IPS DF 4.7 (cell line): ENCODE measurements around the gene KCNN1.

ENCODE experiments used
- DNase-seq: peaks from one replicate; pipeline ENCODE4 v3.0.0-alpha.2; 2013; ENCODE audit warnings: low spot score; ENCODE audit errors: extremely low read depth

Gene KCNN1

DNA sequence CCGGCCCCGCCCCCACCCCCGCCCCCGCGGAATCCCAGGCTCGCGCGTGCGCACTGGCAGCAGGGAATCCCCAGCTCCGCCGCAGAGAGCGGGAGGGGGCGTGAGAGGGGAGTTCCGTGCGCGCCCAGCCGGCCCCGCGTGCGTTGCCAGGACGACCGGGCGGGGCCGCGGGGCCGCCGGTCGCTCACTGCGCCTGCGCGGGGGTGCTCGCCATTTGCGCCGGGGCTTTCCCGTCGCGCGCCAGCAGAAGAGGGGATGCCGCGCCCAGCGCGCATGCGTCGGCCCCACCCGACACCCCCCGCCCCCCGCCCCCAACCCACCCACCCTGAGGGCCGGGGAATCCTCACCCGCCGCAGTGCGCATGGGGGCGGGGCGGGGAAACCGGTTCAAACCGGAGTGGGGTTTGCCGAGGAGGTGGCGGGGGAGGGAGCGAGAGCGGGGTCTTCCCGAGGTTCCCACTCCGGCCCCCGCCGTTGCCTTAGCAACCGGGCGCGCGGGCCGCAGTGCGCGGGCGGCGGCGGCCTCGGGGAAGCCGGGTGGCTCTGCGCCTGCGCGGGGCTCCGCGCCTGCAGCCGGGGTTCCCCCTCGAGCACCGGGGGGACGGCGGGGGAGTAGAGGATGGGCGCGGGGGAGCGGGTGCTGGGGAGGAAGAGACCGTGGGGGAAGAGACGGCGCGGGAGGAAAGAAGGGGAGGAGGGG lies 18.9 kb upstream of the KCNN1 start:
- DNase-seq: no peak

DNA sequence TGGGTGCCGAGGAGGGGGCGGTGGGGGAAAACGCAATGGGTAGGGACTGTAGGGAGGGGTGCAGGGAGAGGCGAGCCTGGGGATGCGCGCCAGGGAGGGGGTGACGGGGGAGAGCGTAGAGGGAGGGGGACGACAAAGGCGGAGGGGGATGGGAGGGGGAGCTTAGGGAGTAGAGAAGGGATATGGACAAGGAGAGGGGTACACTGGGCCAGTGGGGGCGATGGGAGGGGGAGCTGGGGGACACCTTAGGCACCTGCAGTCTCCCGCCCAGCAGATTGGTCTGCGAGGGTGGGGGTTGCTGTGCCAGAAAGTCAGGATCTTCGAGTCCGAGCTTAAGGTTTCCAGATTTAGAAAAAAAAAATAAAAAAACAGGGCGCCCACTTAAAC lies 18.4 kb upstream of the KCNN1 start:
- DNase-seq: no peak

DNA sequence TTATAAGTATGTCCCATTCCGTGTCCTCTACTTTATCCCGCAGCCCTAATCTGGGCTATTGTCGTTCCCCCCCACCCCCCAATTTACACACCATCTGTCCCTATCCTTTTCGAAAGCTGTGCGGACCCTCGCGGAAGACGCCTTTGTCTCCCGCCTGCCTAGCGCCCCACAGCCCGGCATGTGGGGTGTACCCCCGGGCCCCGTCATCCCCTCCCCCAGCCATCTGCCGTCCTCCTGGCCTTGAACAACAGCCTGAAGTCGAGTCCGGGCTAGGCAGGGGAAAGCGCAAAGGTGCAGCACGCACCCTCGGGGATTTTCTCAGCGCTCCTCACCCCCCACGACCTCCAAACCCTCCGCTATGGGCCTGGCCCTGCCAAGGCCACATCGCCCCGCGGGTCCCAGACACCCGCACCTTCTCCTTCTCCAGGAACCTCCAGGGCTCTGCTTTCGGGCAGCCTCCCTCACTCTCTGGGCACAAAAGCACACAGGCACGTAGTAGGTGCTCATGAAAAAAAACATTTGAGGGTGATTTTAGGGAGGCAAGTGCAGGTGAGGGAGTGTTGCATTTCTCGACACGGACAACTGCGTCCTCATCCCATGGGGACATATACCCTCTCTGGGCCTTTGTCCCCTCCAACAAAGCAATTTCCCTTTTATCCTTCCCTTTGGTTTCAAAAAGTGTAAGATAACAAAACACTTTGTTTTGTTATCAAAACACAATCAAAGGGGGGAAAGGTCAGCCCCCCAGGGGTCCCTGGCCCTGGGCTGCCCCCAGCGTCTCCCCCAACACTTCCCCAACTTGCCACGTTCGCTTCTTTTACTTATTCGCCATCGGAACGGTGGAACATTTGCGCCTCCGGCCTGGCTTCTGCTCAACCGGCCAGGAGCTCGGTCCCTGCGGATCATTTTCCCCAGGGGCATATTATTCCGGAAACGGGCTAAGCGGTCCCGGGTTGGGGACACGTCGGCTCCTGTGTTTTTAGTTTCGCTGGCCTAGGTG lies 17.7 kb upstream of the KCNN1 start:
- DNase-seq: no peak

DNA sequence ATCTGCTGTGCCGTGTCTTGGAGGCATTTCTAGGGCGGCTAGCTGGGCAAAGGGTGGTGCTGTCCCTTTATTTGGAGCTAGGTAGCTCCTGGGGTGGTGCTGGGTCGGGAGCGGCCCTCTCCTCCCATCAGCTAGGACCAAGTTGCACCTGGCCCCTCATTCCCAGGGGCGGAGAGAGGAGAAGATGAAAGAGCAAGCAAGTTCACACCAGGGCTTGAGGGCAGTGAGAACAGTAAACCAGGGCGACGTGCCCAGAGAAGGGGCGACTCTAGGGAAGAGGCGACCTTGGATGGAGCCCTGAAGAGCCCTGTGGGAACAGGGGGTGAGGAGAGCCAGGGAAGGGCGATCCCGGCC lies 17.0 kb upstream of the KCNN1 start:
- no peak for DNase-seq

- no peak for DNase-seq
Observed at GRCh38 chr19:17950310-17951156, 16.4 kb upstream of the KCNN1 start.

DNA sequence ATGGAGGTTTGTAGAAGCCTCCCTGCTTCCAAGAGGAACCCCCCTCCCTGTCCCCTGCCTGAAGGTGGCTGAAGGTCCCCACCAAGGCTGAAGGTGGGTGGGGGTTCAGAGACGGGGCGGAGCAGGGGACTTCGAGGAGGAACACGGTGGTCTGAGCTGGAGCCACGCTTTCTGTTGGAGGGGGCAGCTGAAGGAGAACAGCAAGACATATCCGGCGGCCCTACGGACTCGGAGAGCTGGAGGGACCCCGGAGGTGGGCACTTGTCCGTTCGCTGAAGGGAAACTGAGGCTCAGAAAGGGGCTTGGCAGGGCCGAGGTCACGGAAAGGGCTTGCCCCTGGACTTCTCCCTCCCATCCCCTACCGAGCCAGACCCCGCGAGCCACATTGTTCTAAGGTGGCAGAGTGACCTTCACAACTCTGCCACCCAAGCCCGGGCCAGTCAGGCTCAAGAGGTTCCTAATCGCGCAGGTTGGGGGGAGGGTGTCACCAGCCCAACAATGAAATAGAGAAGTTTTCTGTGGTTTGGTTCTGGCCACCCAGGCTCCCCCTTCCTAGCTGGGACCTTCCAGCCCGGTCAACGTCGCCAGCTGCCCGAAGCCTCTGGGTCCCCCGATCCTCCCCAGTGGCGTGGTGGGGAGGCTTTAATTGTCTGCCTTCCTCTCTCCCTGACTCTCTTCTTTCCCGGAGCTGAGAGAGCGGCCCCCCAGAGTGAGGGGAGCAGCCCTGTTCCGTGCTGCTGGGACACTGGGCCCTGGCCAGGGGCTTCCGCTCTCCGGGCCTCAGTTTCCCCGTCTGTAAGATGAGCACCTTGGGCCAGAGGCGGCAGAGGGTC lies 15.5 kb upstream of the KCNN1 start:
- DNase-seq: no peak

DNA sequence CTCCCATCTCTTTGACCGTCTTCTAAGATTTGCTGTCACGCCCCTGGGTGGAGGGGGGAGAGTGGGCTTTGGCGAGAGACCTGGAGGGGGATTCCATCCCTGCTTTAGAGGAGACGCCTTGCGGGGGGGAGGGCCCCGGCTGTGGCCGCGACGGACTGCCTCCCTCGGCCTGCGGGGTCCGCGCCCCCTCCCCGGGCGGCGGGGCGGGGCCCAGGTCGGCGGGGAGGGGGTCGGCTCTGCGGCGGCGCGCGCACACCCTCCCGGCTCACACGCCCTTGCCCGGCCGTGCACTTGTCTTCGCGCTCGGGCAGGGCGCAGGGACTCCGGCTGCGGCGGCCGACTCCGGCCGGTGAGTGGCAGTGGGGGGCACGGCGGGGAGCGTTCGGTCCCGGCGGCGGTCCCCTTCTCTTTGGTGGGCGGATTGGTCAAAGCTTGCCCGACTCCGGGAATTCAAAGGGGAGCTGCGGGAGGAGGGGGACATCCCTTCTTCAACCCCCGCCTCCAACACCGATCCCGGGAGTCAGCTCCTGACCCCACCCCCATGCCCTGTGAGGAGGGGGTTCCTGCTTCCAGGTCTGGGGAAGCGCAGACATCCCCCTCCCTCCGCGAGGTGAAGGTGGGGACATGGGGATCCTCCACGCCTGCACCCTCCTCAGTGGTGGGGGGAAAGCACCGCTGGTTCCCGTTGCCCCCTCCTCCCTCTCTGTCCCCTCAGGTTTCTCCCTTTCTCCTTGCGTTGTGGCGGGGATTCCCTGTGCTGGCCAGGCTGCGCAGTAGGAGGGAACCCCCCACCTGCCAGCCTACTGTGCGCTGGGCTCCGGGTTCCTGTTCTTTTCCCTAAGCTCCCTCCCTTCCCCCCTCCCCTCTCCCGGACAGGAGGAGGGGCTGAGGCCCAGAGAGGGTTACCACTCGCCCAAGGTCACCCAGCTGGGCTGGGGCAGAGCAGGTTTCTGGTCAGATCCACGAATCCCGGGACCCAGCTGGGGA lies 14.6 kb upstream of the KCNN1 start:
- DNase-seq: no peak

- DNase-seq: no peak
Observed at GRCh38 chr19:17953316-17953801, 13.5 kb upstream of the KCNN1 start.

DNA sequence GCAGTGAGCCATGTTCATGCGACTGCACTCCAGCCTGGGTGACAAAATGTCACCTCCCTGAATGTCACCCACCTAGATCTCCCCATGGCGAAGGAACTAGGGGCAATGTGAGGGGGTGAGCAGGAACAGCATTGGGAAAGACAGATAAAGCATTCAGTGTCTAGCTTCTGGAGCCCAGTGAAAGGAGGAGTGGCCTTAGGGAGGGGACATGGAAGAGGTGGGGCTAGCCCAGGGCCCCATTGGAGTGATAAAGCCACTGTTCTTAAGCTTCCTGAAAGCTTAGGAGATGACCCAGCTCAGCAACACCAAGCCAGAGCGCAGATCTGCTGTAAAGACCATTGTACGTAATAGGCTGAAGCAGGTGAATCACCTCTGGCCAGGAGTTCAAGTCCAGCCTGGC lies 13.0 kb upstream of the KCNN1 start:
- DNase-seq: no peak

GRCh38 chr19:17954401-17954800 lies 12.5 kb upstream of the KCNN1 start:
- no peak for DNase-seq

- no peak for DNase-seq
Observed at GRCh38 chr19:17957149-17957849, 9.6 kb upstream of the KCNN1 start.

DNA sequence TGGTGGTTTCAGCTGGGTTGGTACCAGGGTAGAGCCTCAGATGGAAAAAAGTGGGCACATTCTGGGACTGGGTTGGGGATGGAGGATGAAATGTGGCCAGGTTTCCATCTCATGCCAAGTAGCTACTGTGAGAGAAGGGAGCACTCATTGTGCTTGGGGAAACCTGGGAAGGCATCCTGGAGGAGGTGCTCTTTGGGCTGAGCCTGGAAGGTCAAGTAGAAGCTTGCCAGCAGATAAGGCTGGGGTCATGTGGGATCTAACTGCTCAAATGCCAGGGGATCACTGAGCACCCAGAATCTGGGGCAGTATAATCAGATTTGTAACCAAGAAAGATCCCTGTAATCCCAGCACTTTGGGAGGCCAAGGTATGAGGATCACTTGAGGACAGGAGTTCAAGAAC lies 9.0 kb upstream of the KCNN1 start:
- no peak for DNase-seq

DNA sequence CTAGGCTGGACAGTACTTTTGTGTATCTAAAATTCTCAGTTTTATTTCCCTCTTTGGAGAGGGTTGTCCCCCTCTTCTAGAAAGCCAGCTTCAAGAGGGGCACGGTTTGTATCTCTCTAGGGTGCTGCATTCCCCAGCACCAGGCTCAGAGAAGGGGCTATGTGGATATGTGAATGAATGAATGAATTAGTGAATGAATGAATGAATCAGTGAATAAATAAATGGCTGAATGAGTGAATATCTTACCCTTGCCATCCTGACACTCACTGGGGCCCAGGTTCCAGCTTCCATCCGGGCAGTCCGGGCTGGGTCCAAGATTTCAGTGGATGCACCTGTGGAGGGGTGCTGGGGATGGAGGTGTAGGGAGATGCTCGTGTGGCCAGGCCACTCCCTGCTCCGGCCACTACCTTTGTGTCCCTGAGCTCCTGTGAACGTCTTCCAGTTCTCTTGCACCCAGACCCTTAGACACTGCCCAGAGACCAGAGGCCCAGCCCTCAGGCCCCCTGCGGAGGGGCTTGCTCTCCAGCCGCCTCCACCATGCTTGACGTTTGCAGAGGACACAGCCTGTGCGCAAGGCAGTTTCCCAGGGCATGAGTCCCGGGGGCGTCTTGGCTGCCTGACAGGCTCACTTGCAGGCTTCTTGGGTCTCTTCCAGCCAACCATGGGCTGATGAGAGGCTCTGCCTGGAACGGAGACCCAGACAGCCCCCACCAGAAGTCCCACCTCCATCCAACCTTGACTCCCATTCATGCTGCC lies 2.8 kb upstream of the KCNN1 start:
- no peak for DNase-seq

GRCh38 chr19:17965370-17966128 lies 1.4 kb upstream of the KCNN1 start:
- no peak for DNase-seq

DNA sequence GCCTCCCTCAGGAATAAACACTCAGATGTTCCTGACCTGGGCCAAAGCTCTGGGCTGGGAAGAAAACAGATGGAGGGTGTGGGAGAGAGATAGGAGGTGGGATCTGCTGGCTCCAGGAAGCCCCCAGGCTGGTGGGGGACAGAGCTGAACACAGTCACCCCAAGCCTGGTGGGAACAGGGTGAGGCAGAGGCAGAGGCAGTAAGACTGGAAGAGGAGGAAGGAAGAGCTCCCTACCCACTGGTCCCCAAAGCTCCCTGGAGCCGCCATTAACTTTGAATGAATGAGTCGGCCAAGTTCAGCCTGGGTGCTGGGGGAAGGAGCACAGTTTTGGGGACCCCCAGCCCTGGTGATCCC lies 801 bp upstream of the KCNN1 start:
- no peak for DNase-seq

DNA sequence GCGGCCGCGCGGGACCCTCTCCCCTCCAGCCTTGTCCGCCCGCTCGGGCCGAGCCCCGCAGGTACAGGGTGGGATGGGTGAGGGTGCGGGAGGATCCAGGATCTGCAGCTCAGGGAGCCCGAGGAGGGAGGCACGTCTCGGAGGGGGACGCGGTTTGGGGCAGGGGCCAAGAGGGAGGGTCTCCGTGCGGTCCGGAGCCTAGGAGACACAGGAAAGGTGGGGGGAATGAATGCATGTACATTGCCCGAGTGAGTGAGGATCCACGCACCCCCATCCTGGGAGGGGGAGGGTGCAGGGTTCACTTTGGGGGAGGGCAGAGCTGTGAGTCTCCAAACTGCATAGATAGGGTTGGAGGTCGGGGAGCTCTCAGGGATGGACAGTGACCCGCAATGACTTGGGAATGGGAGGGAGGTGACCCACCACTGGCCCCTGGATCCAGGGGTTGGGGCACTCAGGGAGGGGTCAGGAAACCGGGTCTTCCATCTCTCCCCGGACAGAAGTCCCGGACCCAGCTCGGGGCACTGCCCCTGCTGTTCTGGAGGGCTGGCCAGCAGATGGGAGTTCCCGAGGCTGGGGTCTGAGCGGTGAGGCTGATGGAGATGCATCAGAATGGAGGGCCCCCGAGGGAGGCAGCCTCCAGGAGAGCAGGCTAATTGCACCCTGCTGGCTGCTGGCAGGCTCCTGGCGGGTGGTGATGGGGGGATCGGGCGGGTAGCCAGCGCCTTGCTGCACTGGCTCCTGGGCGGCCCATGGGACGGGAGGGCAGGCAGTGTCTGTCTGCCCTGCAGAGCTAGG lies 547 bp downstream of the KCNN1 start:
- no peak for DNase-seq

- DNase-seq: no peak
Observed at GRCh38 chr19:17968362-17968761, 1.5 kb downstream of the KCNN1 start.
